H1 (cell line): ENCODE results near the gene AHI1. TPM values are rescaled to one million over a fixed set of nuclear protein-coding genes. Genes with fewer than 3 reads are reported as not detected.

Experiments
- CTCF ChIA-PET: fragments of 300-600 bp; sonication (Branson Sonifier 250); formaldehyde crosslinking; loops from one replicate; lab custom pipeline; 2021; ENCODE audit not compliant: partially characterized antibody; lab: Charles Lee
- POLR2A ChIA-PET: fragments of 300-600 bp; sonication (Branson Sonifier 250); formaldehyde crosslinking; loops from one replicate; lab custom pipeline; 2021; ENCODE audit warnings: inconsistent platforms; ENCODE audit not compliant: partially characterized antibody; lab: Charles Lee
- DNase-seq, 2 experiments: peaks; one replicate each; pipeline versions ENCODE4 v3.0.0 to v3.0.0-alpha.2; 2010 to 2022; ENCODE audit warnings: low spot score in 2 of 2, low read depth in 1 of 2, mixed read lengths in 1 of 2
- FAIRE-seq: peaks from 2 replicates; lab custom pipeline; 2011; peaks lifted over from hg19 to GRCh38; lab: Jason Lieb, UNC
- H2AFZ ChIP-seq: 2 replicates; pipeline ENCODE4 v1.8.1; 2012; ENCODE audit warnings: low read length, inconsistent platforms
- H2AK5ac ChIP-seq: 2 replicates; pipeline ENCODE4 v1.6.1; 2013; ENCODE audit warnings: low read depth, low read length
- H2BK120ac ChIP-seq: replicated peaks from 2 replicates; pipeline ENCODE3; 2013; ENCODE audit warnings: low read depth, low read length, inconsistent platforms
- H2BK12ac ChIP-seq: 2 replicates; pipeline ENCODE4 v1.6.1; 2013; ENCODE audit warnings: low read depth, low read length
- H2BK15ac ChIP-seq: 2 replicates; pipeline ENCODE4 v1.6.1; 2013; ENCODE audit warnings: low read length
- H2BK20ac ChIP-seq: 2 replicates; pipeline ENCODE4 v1.6.1; 2013; ENCODE audit warnings: low read length
- H2BK5ac ChIP-seq: 2 replicates; pipeline ENCODE4 v1.6.1; 2013; ENCODE audit warnings: low read depth, low read length
- H3K14ac ChIP-seq: 2 replicates; pipeline ENCODE4 v1.6.1; 2013; ENCODE audit warnings: inconsistent platforms; ENCODE audit not compliant: insufficient read length
- H3K18ac ChIP-seq: 2 replicates; pipeline ENCODE4 v1.6.1; 2013; ENCODE audit warnings: low read length; ENCODE audit errors: extremely low read depth
- H3K23ac ChIP-seq: 2 replicates; pipeline ENCODE4 v1.6.1; 2013; ENCODE audit warnings: inconsistent platforms; ENCODE audit not compliant: insufficient read length
- H3K23me2 ChIP-seq: 2 replicates; pipeline ENCODE4 v1.6.1; 2013; ENCODE audit warnings: low read depth, low read length
- H3K27ac ChIP-seq: 2 replicates; pipeline ENCODE4 v1.6.1; 2011; ENCODE audit warnings: low read depth, low read length, inconsistent platforms
- H3K27me3 ChIP-seq, 4 experiments: replicated peaks in 1 of 4; 1 replicate in 1 of 4; 2 replicates in 3 of 4; pipeline versions ENCODE4 v1.6.1 to v1.8.1; 2011 to 2013; ENCODE audit warnings: low read length in 3 of 4, mild to moderate bottlenecking in 3 of 4, inconsistent platforms in 2 of 4, mixed read lengths in 2 of 4, moderate library complexity in 1 of 4; ENCODE audit not compliant: control insufficient read depth in 3 of 4, insufficient read depth in 3 of 4; ENCODE audit errors: extremely low read depth in 1 of 4
- H3K36me3 ChIP-seq, 4 experiments: 2 replicates each; pipeline versions ENCODE4 v1.6.1 to v1.8.1; 2011 to 2013; ENCODE audit warnings: mild to moderate bottlenecking in 4 of 4, low read length in 3 of 4, moderate library complexity in 2 of 4, control low read depth in 1 of 4, inconsistent platforms in 1 of 4; ENCODE audit not compliant: insufficient read depth in 4 of 4, control insufficient read depth in 2 of 4
- H3K4ac ChIP-seq: replicated peaks from 2 replicates; pipeline ENCODE3; 2013; ENCODE audit warnings: low read length, low read depth, mixed read lengths, inconsistent platforms; ENCODE audit not compliant: insufficient read length
- H3K4me1 ChIP-seq, 4 experiments: replicated peaks in 1 of 4; 1 replicate in 1 of 4; 2 replicates in 3 of 4; pipeline versions ENCODE4 v1.6.1 to v1.8.1; 2011 to 2013; ENCODE audit warnings: low read length in 3 of 4, inconsistent platforms in 2 of 4, mixed read lengths in 1 of 4; ENCODE audit not compliant: insufficient read depth in 4 of 4, control insufficient read depth in 3 of 4
- H3K4me2 ChIP-seq, 2 experiments: 2 replicates each; pipeline versions ENCODE4 v1.6.1 to v1.8.1; 2011 to 2013; ENCODE audit warnings: low read depth in 2 of 2, low read length in 2 of 2, control low read depth in 1 of 2, inconsistent platforms in 1 of 2, mild to moderate bottlenecking in 1 of 2; ENCODE audit not compliant: insufficient read depth in 1 of 2
- H3K4me3 ChIP-seq, 4 experiments: fragments of 200-600, 300-600 bp in 1 of 4; sonication (generic), shearing (Covaris generic), sonication (Bioruptor Twin) in 1 of 4; 2 replicates each; pipeline versions ENCODE4 v1.5.1 to v1.8.1; 2011 to 2016; ENCODE audit warnings: low read length in 4 of 4, low read depth in 3 of 4, control low read depth in 2 of 4, inconsistent platforms in 2 of 4, mild to moderate bottlenecking in 2 of 4, mixed read lengths in 1 of 4, moderate library complexity in 1 of 4; ENCODE audit not compliant: insufficient read depth in 2 of 4; ENCODE audit errors: extremely low read depth in 1 of 4
- H3K56ac ChIP-seq: replicated peaks from 2 replicates; pipeline ENCODE3; 2013; ENCODE audit warnings: low read depth, mild to moderate bottlenecking, mixed read lengths, low read length, inconsistent platforms; ENCODE audit not compliant: insufficient read length
- H3K79me1 ChIP-seq: 2 replicates; pipeline ENCODE4 v1.6.1; 2013; ENCODE audit warnings: low read depth, low read length, control low read depth
- H3K79me2 ChIP-seq, 2 experiments: 2 replicates each; pipeline versions ENCODE4 v1.6.1 to v1.8.1; 2012 to 2013; ENCODE audit warnings: low read length in 2 of 2, mild to moderate bottlenecking in 2 of 2, inconsistent platforms in 1 of 2; ENCODE audit not compliant: insufficient read depth in 2 of 2, control insufficient read depth in 1 of 2
- H3K9ac ChIP-seq, 4 experiments: replicated peaks in 1 of 4; 1 replicate in 1 of 4; 2 replicates in 3 of 4; pipeline versions ENCODE4 v1.6.1 to v1.8.1; 2011 to 2013; ENCODE audit warnings: low read depth in 3 of 4, low read length in 3 of 4, control low read depth in 2 of 4, mild to moderate bottlenecking in 2 of 4, moderate library complexity in 2 of 4, inconsistent platforms in 1 of 4; ENCODE audit errors: extremely low read depth in 1 of 4
- H3K9me3 ChIP-seq, 2 experiments: 2 replicates each; pipeline versions ENCODE4 v1.6.1 to v1.8.1; 2012 to 2013; ENCODE audit warnings: mild to moderate bottlenecking in 2 of 2, moderate library complexity in 2 of 2, control low read depth in 1 of 2, inconsistent platforms in 1 of 2, low read depth in 1 of 2, low read length in 1 of 2, mixed read lengths in 1 of 2; ENCODE audit not compliant: insufficient read depth in 2 of 2
- H4K20me1 ChIP-seq, 2 experiments: replicated peaks in 1 of 2; 2 replicates each; pipeline versions ENCODE3 to v1.8.1; 2011 to 2013; ENCODE audit warnings: inconsistent platforms in 2 of 2, low read length in 2 of 2, mild to moderate bottlenecking in 1 of 2; ENCODE audit not compliant: insufficient read depth in 2 of 2, control insufficient read depth in 1 of 2
- H4K5ac ChIP-seq: 2 replicates; pipeline ENCODE4 v1.6.1; 2013; ENCODE audit warnings: low read length, low read depth, mixed read lengths, inconsistent platforms; ENCODE audit not compliant: insufficient read length
- H4K8ac ChIP-seq: 2 replicates; pipeline ENCODE4 v1.8.0; 2013; ENCODE audit warnings: mild to moderate bottlenecking, moderate library complexity, low read length, inconsistent platforms; ENCODE audit not compliant: insufficient read depth; ENCODE audit errors: extremely low read depth
- H4K91ac ChIP-seq: replicated peaks from 2 replicates; pipeline ENCODE3; 2013; ENCODE audit warnings: low read length, mixed read lengths, inconsistent platforms; ENCODE audit not compliant: insufficient read length
- BACH1 ChIP-seq: IDR thresholded peaks from 2 replicates; pipeline ENCODE4 v1.6.1; 2012; ENCODE audit warnings: low read length, improper control_type of control experiment
- CEBPB ChIP-seq: IDR thresholded peaks from 2 replicates; pipeline ENCODE4 v1.6.1; 2012; ENCODE audit warnings: low read depth, low read length
- CHD2 ChIP-seq: IDR thresholded peaks from 2 replicates; pipeline ENCODE4 v1.6.1; 2012; ENCODE audit warnings: low read length, improper control_type of control experiment
- CREB1 ChIP-seq: IDR thresholded peaks from 2 replicates; pipeline ENCODE4 v1.6.1; 2012; ENCODE audit warnings: inconsistent platforms
- JUND ChIP-seq: IDR thresholded peaks from 2 replicates; pipeline ENCODE4 v1.6.1; 2011; ENCODE audit warnings: mild to moderate bottlenecking, improper control_type of control experiment, low read length
- MAFK ChIP-seq: IDR thresholded peaks from 2 replicates; pipeline ENCODE4 v1.6.1; 2012; ENCODE audit warnings: low read depth, mild to moderate bottlenecking, improper control_type of control experiment, low read length
- POLR2AphosphoS5 ChIP-seq: IDR thresholded peaks from 2 replicates; pipeline ENCODE4 v1.6.1; 2011; ENCODE audit warnings: low read depth, low read length
- SIX5 ChIP-seq: IDR thresholded peaks from 2 replicates; pipeline ENCODE4 v1.6.1; 2011; ENCODE audit warnings: mild to moderate bottlenecking, low read depth, low read length
- SP4 ChIP-seq: IDR thresholded peaks from 2 replicates; pipeline ENCODE4 v1.6.1; 2012; ENCODE audit warnings: low read length, inconsistent platforms
- SUZ12 ChIP-seq: fragments of 200-600 bp; sonication (generic); IDR thresholded peaks from 2 replicates; pipeline ENCODE4 v1.6.1; 2012; ENCODE audit warnings: mild to moderate bottlenecking, inconsistent platforms, low read length, moderate library complexity, mixed read lengths
- TCF12 ChIP-seq: IDR thresholded peaks from 2 replicates; pipeline ENCODE4 v1.6.1; 2011; ENCODE audit warnings: low read depth, mild to moderate bottlenecking, low read length
- WGBS, 2 experiments: shearing (Covaris generic) in 1 of 2; methylation state at CpG; one replicate each; pipeline versions ENCODE4 v1.1.6 to v1.1.7; 2013 to 2015; ENCODE audit warnings: low lambda C conversion rate in 2 of 2, mixed read lengths in 2 of 2, inconsistent platforms in 1 of 2, low coverage in 1 of 2, missing lambda C conversion rate in 1 of 2; ENCODE audit not compliant: insufficient replicate concordance in 2 of 2, insufficient coverage in 1 of 2, insufficient read length in 1 of 2; ENCODE audit errors: extremely low coverage in 1 of 2, missing lambda C conversion rate in 1 of 2; 5-methylcytosine and 5-hydroxymethylcytosine counted together
- polyA plus RNA-seq, 7 experiments: library from polyadenylated mRNA; depleted of rRNA in 3 of 7; stranded (reverse) in 5 of 7; unstranded in 2 of 7; fragments of >200 nt in 5 of 7; fragments of 200-250 nt in 2 of 7; gene quantifications; 1 replicate in 5 of 7; 2 replicates in 1 of 7; 4 replicates in 1 of 7; pipeline versions ENCODE4 v1.2.1 to v1.2.3, GENCODE V29; 2011 to 2013; ENCODE audit warnings: missing spikeins in 2 of 7, mixed read lengths in 2 of 7
- total RNA-seq: library from RNA; stranded (reverse); fragmentation: NEBNext Ultra II Directional; extraction: Animal tissue kit (Norgen Biotek cat#: 25700); gene quantifications from 2 replicates; pipeline ENCODE4 v1.2.1, GENCODE V29; 2021
- TF ChIP-seq, protein P1 (sequence below), 3 experiments: IDR thresholded peaks; 1 replicate in 2 of 3; 2 replicates in 1 of 3; pipeline versions ENCODE4 v1.5.1 to v1.6.1; 2011; ENCODE audit warnings: low read length in 3 of 3, mild to moderate bottlenecking in 3 of 3, inconsistent platforms in 2 of 3, low read depth in 1 of 3, moderate library complexity in 1 of 3; ENCODE audit not compliant: insufficient read depth in 1 of 3; ENCODE audit errors: control extremely low read depth in 1 of 3

The AHI1 gene
- total and polyA plus RNA-seq, 2 of the 8 experiments (the other 6 are each of a cell fraction or from before 2014, with no cell fraction given) = 4.2 to 19.6 TPM

DNA sequence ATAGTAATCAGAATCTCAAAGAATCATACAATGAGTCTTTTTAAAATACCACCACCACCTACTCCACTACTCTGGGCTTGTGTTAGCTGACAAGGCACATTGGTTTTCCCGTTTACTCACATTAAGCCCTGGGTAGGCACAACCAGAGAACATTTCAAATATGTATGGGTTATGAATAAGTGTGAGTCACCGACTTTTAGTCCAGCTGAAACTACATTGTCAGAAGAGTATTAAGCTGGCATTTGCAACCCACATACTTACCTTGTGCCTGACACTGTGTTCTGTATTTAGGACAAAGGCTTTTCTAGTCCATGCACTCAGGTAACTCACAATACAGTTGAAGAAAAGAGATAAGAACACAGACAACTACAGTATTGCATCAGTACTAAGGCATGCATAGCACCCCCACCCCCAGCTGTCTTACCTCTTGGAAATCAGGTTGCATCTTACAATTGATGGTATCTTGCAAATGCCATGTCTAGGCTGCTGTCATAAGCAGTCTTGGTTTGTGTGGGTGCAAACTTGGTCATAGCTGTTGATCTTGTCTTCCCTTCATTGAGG lies 40.3 kb upstream of the AHI1 start:
- no peak for DNase-seq
- no peak overlapping the region; the same call in 1 of the 2 replicates for H2AFZ ChIP-seq
- ChIA-PET CTCF (interaction anchor here (0.7 to 2.9 kb wide), 6 partner anchors 39 to 780 kb away, joined by 3 to 20 read pairs (median 4); no protein-coding TSS in a partner anchor), POLR2A (interaction anchor here (0.8 kb wide), 1 partner anchor 38 kb away, joined by 3 read pairs; no protein-coding TSS in a partner anchor)
- H2AK5ac ChIP-seq = no peak overlapping the region
- H3K14ac ChIP-seq = no peak overlapping the region
- no peak overlapping the region for H2BK5ac ChIP-seq
- H3K4me2 ChIP-seq = peak overlapping the region in 1 of 2 experiments; percentile 16; a peak in 2 of 4 replicates
- H2BK120ac ChIP-seq = no peak overlapping the region
- no peak overlapping the region for H2BK15ac ChIP-seq
- H3K18ac ChIP-seq = no peak overlapping the region
- H3K4ac ChIP-seq = no peak overlapping the region
- H2BK20ac ChIP-seq = no peak overlapping the region
- H4K5ac ChIP-seq = peak overlapping the region; percentile 52
- H3K9ac ChIP-seq = no peak overlapping the region
- H2BK12ac ChIP-seq = no peak overlapping the region; the same call in 1 of the 2 replicates
- H3K79me1 ChIP-seq = no peaks in the 10 kb centered on the region; the same call in 1 of the 2 replicates
- no peak overlapping the region for H4K91ac ChIP-seq
- H3K4me3 ChIP-seq = no peak overlapping the region
- no peak overlapping the region for H3K23ac ChIP-seq
- no peak overlapping the region for H3K27ac ChIP-seq
- peak; percentile 85 for FAIRE-seq
- 74% methylated on average over 2 of the region's 2 CpGs; no CpG with 5 or more reads in 1 of the 2 experiments for WGBS, 2 experiments
- no peaks in the 10 kb centered on the region for H3K9me3 ChIP-seq
- H3K79me2 ChIP-seq = no peaks in the 10 kb centered on the region
- H4K8ac ChIP-seq = no peak overlapping the region
- H3K4me1 ChIP-seq = peaks cover 0 to 6% (median 4%) of the 10 kb centered on the region in 4 experiments; a peak in 4 of 7 replicates
- H3K27me3 ChIP-seq = no peaks in the 10 kb centered on the region
- peak overlapping the region; percentile 33 for H3K56ac ChIP-seq
- H3K23me2 ChIP-seq = no peaks in the 10 kb centered on the region; the same call in 1 of the 2 replicates
- H3K36me3 ChIP-seq = no peaks in the 10 kb centered on the region
- H4K20me1 ChIP-seq = no peaks in the 10 kb centered on the region
- TF ChIP-seq CHD2 (no peak), CEBPB (peak; percentile 77), SP4 (no peak), MAFK (no peak), BACH1 (no peak), TCF12 (no peak), JUND (peak; percentile 45; the same call in 1 of the 2 replicates), SIX5 (no peak), CREB1 (no peak), SUZ12 (no peak), POLR2AphosphoS5 (no peak)
- TF ChIP-seq, protein P1, sequence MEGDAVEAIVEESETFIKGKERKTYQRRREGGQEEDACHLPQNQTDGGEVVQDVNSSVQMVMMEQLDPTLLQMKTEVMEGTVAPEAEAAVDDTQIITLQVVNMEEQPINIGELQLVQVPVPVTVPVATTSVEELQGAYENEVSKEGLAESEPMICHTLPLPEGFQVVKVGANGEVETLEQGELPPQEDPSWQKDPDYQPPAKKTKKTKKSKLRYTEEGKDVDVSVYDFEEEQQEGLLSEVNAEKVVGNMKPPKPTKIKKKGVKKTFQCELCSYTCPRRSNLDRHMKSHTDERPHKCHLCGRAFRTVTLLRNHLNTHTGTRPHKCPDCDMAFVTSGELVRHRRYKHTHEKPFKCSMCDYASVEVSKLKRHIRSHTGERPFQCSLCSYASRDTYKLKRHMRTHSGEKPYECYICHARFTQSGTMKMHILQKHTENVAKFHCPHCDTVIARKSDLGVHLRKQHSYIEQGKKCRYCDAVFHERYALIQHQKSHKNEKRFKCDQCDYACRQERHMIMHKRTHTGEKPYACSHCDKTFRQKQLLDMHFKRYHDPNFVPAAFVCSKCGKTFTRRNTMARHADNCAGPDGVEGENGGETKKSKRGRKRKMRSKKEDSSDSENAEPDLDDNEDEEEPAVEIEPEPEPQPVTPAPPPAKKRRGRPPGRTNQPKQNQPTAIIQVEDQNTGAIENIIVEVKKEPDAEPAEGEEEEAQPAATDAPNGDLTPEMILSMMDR (IDR thresholded peaks at IDR 0.05; ENCODE audit: control extremely low read depth in 1 of 3, insufficient read depth in 1 of 3, low read depth in 1 of 3, low read length in 3 of 3) = no peak
